ENCODE results near the gene SLC23A2.
"Not testable (repeated sequence)": the region's sequence is repeated elsewhere in the genome, so short reads cannot be mapped to it uniquely, and the experiment has no call there.

Gene SLC23A2

DNA sequence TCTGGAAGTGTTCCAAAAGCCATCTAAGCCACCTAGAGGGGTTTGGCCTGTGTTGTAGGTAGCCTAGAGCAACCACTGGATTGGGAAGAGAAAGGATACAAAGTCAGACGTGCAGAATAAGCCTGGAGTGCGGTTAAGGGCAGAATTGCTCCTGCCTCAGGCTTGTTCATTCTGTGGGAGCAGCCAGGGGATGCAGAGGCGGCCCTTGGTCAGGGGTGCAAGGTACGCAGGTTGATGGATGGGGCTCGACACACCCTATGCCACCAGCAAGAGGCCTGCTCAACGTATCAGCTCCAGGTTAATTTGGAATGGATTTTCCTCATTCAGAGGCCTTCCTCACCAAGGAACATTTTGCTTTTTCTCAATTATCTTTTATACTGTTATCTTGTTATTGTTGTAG, 129.8 kb downstream of the SLC23A2 start:
- no peak for DNase-seq

GRCh38 chr20:4870906-4871305, 130.4 kb downstream of the SLC23A2 start:
- DNase-seq = no peak

DNA sequence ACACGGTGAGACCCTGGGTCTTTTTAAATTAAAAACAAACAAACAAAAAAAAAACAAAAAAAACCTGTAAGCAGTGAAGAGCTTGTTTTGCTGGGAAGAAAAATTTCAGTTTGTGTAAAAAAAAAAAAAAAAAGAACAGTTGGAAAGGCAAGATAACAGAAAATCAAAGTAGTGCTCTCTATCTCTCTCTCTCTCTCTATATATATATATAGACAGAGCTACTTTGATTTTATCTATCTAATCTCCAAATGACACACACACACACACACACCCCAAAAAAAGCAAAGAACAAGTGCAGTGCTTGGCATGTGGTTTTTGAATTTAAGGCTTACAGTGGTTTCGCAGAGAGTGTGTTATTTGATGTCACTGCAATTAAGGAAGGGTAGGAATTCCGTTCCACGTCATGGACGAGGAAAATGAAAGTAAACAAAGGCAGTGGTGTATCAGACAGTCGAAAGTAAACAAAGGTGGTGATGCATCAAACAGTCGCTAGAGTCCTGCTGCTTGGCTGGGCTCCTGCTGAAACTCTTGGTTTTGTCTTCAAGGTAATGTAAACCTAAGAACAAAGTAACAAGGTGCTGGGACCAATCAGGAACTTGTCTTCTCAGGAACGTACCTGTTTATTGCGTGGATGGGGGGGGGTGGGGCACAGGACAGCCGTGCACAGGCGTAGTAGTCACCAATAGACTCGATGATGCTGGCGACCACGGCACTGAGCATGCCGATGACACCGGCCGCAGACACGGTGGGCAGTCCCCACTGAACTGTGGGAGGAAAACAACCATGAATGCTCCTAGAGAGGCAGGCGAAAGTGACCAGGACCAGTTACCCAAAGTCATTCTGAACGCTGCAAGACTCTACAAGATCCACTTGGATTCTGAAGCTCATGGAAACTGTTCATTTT, 131.8 kb downstream of the SLC23A2 start:
- peak; percentile 58 for DNase-seq

GRCh38 chr20:4867051-4867450, 134.3 kb downstream of the SLC23A2 start:
- DNase-seq = no peak

DNA sequence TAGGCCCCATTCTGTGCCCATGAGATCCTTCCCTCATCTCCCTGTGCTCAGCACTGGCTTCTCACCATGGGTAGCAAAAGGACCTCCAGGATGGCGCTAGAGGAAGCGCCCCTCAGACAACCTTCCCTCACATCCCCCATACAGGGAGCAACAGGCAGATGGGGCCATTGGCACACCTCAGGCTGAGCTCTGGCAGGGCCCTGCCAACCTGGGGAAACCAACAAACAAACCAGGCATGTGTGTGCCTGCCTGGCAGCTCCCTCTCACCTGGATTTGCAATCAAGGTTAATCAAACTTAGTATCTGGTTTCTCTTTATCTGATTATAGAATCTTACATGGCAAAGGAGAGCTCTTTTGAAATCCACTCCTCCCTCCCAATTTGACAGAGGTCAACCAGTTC, 134.9 kb downstream of the SLC23A2 start:
- no peak for DNase-seq

GRCh38 chr20:4864311-4864752, 137.0 kb downstream of the SLC23A2 start:
- no peak for DNase-seq

- DNase-seq = no peak
Measured at GRCh38 chr20:4862661-4863060, 138.6 kb downstream of the SLC23A2 start.

DNA sequence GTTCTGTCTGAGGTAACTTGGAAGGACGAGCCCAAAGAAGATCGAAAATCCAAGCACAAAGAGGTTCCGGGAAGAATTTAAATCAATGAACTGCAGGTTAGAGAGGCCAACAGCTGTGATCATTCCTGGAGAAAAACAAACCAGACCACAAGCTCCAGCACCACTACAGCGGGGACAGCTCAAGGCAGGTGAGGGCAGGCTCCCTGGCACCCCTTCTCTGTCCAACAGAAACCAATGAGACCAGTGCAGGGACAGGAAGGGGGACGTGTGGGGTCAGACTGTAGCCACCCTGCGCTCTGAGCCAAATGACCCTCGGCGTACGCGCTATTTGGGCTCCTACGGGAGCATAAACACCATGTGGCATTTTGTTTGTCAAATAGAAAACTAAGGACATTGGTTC, 139.3 kb downstream of the SLC23A2 start:
- no peak for DNase-seq

- DNase-seq = no peak
Measured at GRCh38 chr20:4858000-4858399, 143.3 kb downstream of the SLC23A2 start.

GRCh38 chr20:4856022-4856755, 145.1 kb downstream of the SLC23A2 start:
- DNase-seq = no peak

- DNase-seq = no peak
Measured at GRCh38 chr20:4855555-4855954, 145.8 kb downstream of the SLC23A2 start.

- no peak for DNase-seq
Measured at GRCh38 chr20:4855097-4855496, 146.2 kb downstream of the SLC23A2 start.

GRCh38 chr20:4854561-4854901, 146.8 kb downstream of the SLC23A2 start:
- DNase-seq = no peak

GRCh38 chr20:4853757-4854560, 147.4 kb downstream of the SLC23A2 start:
- no peak for DNase-seq

- DNase-seq = no peak
Measured at GRCh38 chr20:4853004-4853403, 148.3 kb downstream of the SLC23A2 start.

GRCh38 chr20:4850960-4851359, 150.3 kb downstream of the SLC23A2 start:
- no peak for DNase-seq

DNA sequence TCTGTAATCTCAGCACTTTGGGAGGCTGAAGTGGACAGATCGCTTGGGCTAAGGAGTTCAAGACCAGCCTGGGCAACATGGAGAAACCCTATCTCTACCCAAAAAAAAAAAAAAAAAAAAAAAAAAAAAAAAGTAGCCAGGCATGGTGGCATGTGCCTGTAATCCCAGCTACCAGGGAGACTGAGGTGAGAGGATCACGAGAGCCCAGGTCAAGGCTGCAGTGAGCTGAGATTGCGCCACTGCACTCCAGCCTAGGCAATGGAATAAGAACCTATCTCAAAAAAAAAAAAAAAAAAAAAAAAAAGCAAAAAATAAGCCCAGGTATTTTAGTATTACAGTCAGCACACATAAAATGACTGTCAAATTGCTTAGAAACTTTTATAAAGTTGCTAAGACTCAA, 152.5 kb downstream of the SLC23A2 start:
- not testable (repeated sequence) for DNase-seq

GRCh38 chr20:4848041-4848440, 153.3 kb downstream of the SLC23A2 start:
- DNase-seq = no peak

- no peak for DNase-seq
Measured at GRCh38 chr20:4846821-4847220, 154.5 kb downstream of the SLC23A2 start.

DNA sequence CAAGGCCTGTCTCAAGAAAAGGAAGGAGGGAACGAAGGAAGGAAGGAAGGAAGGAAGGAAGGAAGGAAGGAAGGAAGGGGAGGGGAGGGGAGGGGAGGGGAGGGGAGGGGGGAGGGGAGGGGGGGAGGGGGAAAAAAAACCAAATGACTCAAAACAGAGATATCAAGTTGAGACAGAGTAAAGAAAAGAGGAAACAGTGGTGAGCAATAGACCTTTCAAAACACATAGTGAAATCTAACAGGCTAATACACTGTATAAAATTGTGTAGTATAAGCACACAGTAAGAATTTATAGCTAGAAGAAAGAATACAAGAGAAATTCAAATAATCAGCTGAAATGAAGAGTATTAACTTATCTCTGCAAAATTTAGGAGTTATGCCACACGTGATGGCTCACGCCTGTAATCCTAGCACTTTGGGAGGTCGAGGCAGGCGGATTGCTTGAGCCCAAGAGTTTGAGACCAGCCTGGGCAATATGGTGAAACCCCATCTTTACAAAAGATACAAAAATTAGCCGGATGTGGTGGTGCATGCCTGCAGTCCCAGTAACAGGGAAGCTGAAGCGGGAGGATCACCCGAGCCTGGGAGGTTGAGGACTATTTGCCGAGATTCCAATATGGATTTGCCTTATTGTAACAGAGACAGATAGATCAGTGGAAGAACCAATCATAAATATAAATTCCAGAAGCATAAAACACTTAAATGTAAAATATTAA, 156.4 kb downstream of the SLC23A2 start:
- peak; percentile 68 for DNase-seq

- DNase-seq = no peak
Measured at GRCh38 chr20:4844325-4844724, 157.0 kb downstream of the SLC23A2 start.

GRCh38 chr20:4840801-4841200, 160.5 kb downstream of the SLC23A2 start:
- DNase-seq = no peak

- peak; percentile 50 for DNase-seq
Measured at GRCh38 chr20:4838526-4838925, 162.8 kb downstream of the SLC23A2 start.
